Stimulated activated naive CD8-positive, alpha-beta T cell treated with anti-CD3 and anti-CD28 coated beads, Interleukin-15, amount 100 ng/mL, for 72 hours (primary cell): ENCODE data around the gene SYNGR1.
"Not testable (repeated sequence)": the region's sequence is repeated elsewhere in the genome, so short reads cannot be mapped to it uniquely, and the experiment has no call there.

Experiments
- ATAC-seq: fragments of 150-1000 bp; cut with Tn5 transposase; 2 replicates; pipeline ENCODE4 v1.10.0; 2021; ENCODE audit warnings: mild to moderate bottlenecking, moderate library complexity
- DNase-seq, 2 donors: peaks; one replicate each; pipeline ENCODE4 v3.0.0; 2021 to 2022
- H3K27ac Mint-ChIP-seq, 2 donors: one replicate each; pipeline ENCODE4 v1.8.0; 2022; ENCODE audit warnings: mild to moderate bottlenecking in 2 of 2, mixed read lengths in 2 of 2, moderate library complexity in 2 of 2
- H3K27me3 Mint-ChIP-seq: one replicate; pipeline ENCODE4 v1.8.0; 2022; ENCODE audit warnings: mixed read lengths
- H3K4me1 Mint-ChIP-seq: one replicate; pipeline ENCODE4 v1.8.0; 2022; ENCODE audit warnings: mild to moderate bottlenecking, mixed read lengths
- H3K4me3 Mint-ChIP-seq, 2 donors: one replicate each; pipeline ENCODE4 v1.8.0; 2022; ENCODE audit warnings: mild to moderate bottlenecking in 2 of 2, mixed read lengths in 2 of 2, moderate library complexity in 1 of 2
- H3K9me3 Mint-ChIP-seq, 2 donors: one replicate each; pipeline ENCODE4 v1.8.0; 2022; ENCODE audit warnings: mixed read lengths in 2 of 2

SYNGR1 gene

DNA sequence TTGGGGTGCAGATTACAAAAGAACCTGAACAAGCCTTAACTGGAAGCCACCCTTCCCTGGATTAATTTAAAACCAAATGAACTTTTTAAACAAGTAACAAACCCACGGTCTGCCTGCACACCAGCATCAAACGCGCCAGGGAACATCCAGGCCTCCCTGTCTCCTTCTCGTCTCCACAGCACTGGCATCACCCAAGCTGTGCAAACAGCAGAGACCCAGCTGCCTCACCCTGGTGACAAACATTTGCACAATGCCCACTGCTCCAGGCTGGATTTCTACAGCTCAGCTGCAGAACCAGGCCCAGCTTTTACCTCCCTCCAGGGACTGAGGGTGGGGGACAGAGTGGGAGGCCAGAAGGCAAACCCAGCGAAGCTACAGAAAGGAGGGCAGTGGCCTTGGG is 37.4 kb upstream of the SYNGR1 start:
- H3K4me1 Mint-ChIP-seq: peaks cover 84% of the 10 kb centered on the region

DNA sequence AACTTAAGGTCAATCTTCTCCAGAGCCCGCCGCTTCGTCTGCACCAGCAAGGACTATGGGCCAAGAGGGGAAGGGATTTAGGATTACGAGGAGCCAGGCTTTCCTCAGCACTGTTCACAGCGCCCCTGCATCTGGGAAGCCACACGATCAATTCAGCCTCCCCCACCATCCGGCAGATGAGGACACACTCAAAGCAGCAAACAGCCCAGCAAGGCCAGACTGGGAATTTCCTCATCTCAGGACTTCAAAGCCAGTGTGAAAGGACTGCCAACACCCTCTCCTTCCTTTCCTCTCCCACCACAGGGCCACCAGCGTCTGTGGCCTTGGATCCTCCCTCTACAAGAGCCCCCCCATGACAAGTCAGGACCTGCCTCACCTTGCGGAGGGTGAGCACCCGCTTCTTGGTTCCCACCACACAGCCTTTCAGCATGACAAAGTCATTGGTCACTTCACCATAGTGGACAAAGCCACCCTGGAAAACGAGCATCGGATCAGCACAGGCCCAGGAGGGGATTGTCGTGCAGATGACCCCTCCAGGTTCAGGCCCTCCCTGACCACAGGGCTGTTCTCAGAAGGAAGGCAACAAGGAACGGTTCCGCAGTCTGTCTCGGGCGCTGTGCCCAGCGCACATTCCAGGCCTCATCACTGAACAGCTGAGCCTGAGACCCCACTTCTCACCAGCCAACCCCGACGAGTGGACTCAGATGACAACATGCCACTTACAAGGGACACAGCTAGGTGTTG is 36.4 kb upstream of the SYNGR1 start:
- Mint-ChIP-seq H3K27me3 (no peaks in the 10 kb centered on the region), H3K27ac (peak overlapping the region in 1 of 2 donors; percentile 59), H3K9me3 (no peaks in the 10 kb centered on the region), H3K4me3 (no peak overlapping the region), H3K4me1 (peaks cover 94% of the 10 kb centered on the region)
- ATAC-seq: no peak
- no peak for DNase-seq

More for the DNA sequence above, 37.4 kb upstream of the SYNGR1 start:
- Mint-ChIP-seq H3K27ac (peak overlapping the region in 1 of 2 donors; percentile 59), H3K9me3 (no peaks in the 10 kb centered on the region), H3K4me3 (no peak overlapping the region), H3K27me3 (no peaks in the 10 kb centered on the region)
- ATAC-seq: no peak
- DNase-seq: no peak

DNA sequence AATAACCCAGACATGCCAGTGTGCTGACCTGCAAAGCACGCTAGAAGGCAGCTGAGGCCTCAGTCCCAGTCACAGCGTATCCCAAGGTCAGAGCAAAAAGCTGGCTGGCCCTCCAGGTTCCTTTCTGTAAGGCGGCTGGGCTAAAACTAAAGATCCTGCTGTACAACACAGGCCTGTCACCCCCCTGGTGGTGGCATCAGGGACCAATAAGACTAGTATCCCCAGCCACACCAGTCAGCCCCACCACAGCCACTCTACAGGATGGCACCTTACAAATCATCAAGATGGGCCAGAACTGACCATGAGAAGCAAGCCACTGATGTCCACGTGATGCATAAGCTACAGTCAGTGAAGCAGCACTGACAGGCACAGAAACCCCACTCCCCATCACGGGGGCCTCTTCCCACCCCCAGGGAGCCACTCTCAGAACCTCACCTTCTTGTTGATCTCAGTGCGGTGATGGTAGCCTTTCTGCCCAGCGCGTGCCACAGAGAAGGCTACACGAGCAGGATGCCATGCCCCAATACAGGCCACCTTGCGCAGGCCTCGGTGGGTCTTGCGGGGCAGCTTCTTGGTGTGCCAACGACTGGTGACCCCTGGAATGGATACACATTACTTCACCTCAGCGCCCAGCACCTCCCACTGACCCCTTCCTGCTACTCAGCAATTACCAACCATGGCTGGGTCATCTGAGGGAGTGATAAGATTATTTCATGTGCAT is 35.4 kb upstream of the SYNGR1 start:
- Mint-ChIP-seq H3K27ac (peak overlapping the region in 1 of 2 donors; percentile 99), H3K4me1 (peaks cover 93% of the 10 kb centered on the region), H3K4me3 (peak overlapping the region; percentile 98 to 99), H3K9me3 (no peaks in the 10 kb centered on the region), H3K27me3 (no peaks in the 10 kb centered on the region)
- ATAC-seq: no peak
- no peak for DNase-seq

DNA sequence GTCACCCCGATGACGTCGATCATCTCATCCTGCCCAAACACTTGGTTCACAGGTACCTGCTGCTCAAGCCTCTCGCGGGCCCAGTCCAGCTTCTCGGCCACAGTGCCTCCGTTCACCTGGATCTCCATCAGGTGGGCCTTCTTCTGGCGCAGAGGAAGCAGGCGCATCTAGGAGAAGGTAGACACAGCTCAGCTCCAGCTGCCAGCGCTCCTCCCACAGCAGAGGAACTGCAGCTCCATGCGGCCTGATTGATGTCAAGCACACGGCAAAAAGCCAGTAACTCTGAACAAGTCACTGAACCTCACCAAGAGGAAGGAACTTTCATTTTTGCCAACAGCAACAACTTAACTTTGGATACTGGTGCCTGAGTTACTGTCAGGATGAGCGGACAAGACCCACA is 34.4 kb upstream of the SYNGR1 start:
- H3K27me3 Mint-ChIP-seq: no peaks in the 10 kb centered on the region
- DNase-seq (no peak), ATAC-seq (no peak)
- H3K4me1 Mint-ChIP-seq: peaks cover 87% of the 10 kb centered on the region
- peak overlapping the region; percentile 98 to 99 for H3K4me3 Mint-ChIP-seq
- peak overlapping the region in 1 of 2 donors; percentile 99 for H3K27ac Mint-ChIP-seq
- H3K9me3 Mint-ChIP-seq: no peaks in the 10 kb centered on the region

DNA sequence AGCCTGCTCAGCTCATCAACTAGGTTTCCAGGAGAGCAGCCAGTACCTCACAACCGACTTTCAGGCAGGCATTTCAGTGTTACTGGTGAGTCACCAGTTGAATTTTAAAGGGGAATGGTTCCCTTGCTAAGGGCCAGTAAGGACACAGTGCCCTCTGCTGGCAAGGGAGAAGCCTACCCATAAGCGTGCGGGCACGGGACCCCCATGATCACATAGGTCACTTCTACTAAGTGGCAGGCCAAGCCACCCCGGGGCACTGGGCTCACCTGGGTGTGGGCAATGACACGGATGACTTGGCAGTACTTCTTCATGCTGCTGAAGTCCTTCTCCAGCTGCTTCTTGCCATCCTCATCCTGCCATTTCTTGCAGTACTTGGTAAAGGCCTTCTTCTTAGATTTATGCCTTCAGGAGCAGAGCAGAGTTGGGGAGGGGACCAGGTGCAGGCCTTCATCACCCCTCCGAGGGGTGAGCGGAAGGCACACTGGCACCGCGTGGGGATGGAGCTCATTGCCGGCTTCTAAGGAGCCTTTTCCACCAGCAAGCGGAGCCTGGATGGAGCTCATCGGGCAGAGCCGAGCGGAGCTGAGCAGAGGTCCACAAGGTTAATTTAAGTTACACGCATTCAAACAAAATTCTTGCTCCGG is 33.2 kb upstream of the SYNGR1 start:
- H3K27me3 Mint-ChIP-seq: no peaks in the 10 kb centered on the region
- ATAC-seq (peak; percentile 56), DNase-seq (peak; percentile 75 to 84)
- peaks cover 83% of the 10 kb centered on the region for H3K4me1 Mint-ChIP-seq
- H3K4me3 Mint-ChIP-seq: peak overlapping the region; percentile 98 to 99
- peak overlapping the region in 1 of 2 donors; percentile 99 for H3K27ac Mint-ChIP-seq
- H3K9me3 Mint-ChIP-seq: no peaks in the 10 kb centered on the region

DNA sequence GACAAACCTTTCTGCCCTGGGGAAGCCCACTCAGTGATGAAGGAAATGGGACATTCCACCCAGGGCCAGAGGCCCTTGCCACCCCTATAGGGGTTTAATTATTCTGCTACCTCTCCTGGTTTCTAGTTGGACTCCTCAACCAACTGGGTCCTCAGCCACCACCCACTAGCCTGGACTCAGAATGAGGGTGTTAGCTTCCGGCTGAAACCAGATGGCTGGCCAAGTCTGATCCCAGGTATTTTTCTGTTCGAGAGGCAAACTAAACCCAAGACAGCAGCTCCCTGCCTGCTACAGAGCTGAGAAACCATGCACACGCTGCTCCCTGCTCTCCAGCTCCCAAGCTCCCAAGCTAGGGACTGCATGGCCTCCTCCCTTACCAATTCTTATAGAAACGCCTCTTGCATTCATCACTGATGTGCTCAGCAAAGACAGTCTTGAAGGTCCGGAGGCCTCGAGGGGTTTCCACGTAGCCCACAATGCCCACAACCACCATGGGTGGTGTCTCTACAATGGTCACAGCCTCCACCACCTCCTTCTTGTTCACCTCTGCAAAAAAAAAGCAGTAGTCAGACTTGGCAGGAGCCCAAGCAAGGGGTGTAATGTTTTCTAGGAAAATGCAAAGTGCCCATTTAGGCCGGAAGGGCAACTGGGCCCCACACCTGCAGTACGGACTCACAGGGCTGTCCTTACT is 32.6 kb upstream of the SYNGR1 start:
- no peaks in the 10 kb centered on the region for H3K9me3 Mint-ChIP-seq
- H3K4me3 Mint-ChIP-seq: peak overlapping the region; percentile 98 to 99
- H3K4me1 Mint-ChIP-seq: peaks cover 79% of the 10 kb centered on the region
- peak; percentile 21 for ATAC-seq
- H3K27me3 Mint-ChIP-seq: no peaks in the 10 kb centered on the region
- peak overlapping the region; percentile 99 to 100 for H3K27ac Mint-ChIP-seq
- DNase-seq: peak; percentile 44 to 67

DNA sequence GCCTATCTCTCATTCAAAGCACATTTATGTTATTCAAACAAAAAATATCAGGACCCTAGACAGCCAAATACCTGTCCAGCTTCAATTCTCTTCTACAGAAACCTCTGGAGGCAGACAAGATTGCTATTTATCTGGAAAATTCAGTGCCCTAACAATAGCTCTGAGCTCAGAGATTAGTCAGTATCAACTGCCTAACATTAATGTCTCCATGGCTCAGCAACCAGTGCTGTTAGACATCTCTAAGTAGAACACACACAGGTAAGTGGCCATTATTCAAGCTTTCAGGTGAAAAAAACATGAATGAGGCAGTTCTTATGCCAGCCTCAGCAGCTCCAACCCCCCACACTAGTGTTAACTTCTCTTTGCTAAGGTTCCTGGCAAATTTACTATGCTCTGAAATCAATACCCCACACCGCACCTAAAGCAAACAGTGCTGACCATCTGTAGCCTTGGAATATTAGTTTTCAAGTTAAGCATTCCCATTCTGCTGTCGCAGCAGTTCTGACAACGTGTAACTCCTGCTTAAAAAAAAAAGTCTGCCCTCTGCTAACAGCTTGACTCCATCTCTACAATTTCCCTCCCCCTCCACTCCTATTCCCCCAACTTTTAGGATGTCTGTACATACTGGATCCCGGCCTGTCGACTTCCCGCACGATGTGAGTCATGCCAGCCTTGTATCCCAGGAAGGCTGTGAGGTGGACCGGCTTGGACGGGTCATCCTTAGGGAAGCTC is 31.9 kb upstream of the SYNGR1 start:
- DNase-seq (no peak), ATAC-seq (no peak)
- Mint-ChIP-seq H3K4me1 (peaks cover 72% of the 10 kb centered on the region), H3K4me3 (peak overlapping the region; percentile 98 to 99), H3K27ac (peak overlapping the region; percentile 99 to 100), H3K27me3 (no peaks in the 10 kb centered on the region), H3K9me3 (no peaks in the 10 kb centered on the region)

DNA sequence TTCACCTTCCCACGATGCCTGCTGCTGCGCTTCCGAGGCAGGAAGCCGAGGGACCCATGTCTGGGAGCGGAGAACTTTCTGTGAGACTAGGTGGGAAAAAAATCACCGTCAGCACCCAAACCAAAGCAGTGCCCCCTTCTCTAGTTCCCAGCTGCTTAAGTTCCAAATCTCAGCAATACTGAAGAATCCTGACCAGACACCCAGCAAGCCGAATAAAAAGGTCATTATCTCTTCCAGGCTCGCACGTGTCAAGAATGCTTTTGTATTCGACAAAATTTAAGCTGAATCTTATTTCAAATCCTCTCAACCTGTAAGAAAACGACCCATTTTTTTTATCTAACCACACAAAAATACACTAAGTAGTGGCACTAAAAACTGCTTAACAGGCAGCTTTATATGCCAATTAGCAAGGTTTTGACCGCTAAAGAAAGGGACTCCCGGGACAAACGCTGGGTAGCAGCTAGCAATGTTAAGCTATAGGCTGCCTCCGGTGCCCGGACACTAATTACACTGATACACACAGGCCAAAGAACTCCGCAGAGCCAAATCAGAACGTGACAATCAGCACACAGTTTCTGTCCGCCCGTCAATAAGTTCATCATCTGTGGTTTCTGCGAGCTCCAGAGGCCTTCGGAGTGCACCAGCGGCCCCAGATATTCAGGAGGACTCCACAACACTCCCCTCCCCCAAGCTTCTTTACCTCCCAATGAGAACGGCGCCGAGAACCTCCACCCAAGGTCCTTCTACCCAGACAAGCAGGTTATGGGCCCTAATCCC is 31.1 kb upstream of the SYNGR1 start:
- Mint-ChIP-seq H3K27me3 (no peaks in the 10 kb centered on the region), H3K27ac (peak overlapping the region; percentile 99 to 100), H3K4me3 (peak overlapping the region; percentile 98 to 99), H3K4me1 (peaks cover 64% of the 10 kb centered on the region), H3K9me3 (no peaks in the 10 kb centered on the region)
- ATAC-seq (no peak), DNase-seq (no peak)

DNA sequence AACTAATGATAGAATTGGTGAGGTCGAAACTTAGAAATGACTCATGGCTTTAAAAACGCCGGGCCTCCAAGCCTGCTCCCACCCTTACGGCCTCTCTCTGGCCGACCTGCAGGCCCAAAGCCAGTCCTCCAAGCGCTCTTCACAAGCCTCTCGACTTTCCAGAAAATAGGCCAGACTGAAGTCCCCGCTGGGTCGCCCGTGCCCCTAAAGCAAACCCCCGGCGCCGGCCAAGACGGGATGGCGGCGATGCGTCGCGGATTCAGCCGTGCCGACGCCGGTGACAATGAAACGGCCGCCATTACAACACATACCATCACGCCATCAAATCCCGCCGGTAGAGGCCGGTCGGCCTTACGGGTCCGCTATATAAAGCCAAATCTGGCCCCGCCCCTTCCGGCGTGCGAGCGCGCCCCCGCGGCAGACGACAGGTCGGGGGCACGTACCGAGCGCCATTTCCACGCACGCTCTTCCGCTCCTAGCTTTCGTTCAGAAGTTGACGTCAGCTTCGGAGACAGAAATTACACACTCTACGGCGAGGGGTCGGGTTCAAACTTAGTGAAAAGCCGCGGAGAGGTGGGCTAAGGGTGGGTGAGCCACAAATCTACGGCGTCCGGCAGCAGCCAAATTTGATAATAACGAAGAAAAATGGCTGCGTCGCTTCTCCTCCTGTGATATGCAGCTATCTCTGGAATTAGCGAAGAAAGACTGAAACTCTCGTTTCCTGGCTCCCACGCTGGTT is 30.3 kb upstream of the SYNGR1 start, which contains the start of gene RPL3:
Gene RPL3, minus strand, starts transcription at position 340 of the 739 bp plus-strand sequence. Its CDS starts 26 bp downstream, at position 314.
- no peaks in the 10 kb centered on the region for H3K9me3 Mint-ChIP-seq
- ATAC-seq (peak; percentile 88), DNase-seq (peak; percentile 97 to 99)
- peak within 1 kb of the TSS; percentile 98 to 99 for H3K4me3 Mint-ChIP-seq
- H3K4me1 Mint-ChIP-seq: peaks cover 56% of the 10 kb centered on the region
- peak within 1 kb of the TSS; percentile 99 to 100 for H3K27ac Mint-ChIP-seq
- no peaks in the 10 kb centered on the region for H3K27me3 Mint-ChIP-seq

DNA sequence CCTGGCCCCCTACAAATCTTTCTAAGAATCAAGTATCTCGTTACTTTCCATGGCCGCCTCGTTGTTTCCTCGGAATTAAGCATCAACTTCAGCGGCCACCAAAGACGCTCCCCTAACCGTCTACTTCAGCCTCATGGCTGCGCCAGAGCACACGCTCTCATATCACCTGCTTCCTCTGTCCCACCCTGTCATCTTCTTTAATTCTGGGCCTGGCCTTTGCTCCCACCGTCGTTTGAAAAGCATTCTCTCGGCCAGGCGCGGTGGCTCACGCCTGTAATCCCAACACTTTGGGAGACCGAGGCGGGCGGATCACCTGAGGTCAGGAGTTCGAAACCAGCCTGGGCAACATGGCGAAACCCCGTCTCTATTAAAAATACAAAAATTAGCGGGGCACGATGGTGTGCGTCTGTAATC is 29.2 kb upstream of the SYNGR1 start:
- Mint-ChIP-seq H3K27ac (peak overlapping the region; percentile 95 to 99), H3K4me3 (peak overlapping the region; percentile 98 to 99), H3K4me1 (peaks cover 45% of the 10 kb centered on the region)
- not testable (repeated sequence) for H3K9me3 Mint-ChIP-seq, DNase-seq, ATAC-seq, H3K27me3 Mint-ChIP-seq

DNA sequence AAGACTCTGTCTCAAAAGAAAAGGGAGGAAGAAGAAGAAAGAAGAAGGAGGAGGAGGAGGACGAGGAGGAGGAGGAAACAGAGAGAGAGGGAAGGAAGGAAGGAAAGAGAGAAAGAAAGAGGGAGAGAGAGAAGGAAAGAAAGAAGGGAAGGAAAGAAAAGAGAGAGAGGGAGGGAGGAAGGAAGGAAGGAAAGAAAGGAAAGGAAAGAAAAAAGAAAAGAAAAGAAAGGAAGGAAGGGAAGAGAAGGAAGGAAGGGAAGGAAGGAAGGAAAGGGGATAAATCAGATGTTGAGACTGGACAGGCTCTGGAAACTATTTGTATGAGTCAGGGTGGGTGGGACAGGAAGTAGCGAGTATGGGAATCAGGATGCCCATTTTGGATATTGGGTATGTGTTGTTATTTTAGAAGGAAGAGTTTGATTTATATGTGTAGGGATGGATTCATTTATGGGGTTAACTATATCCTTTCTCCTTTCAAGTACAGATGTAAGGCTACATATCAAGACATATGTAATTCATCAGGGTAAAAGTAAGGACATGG is 24.3 kb upstream of the SYNGR1 start:
- DNase-seq (no peak), ATAC-seq (no peak)
- no peak overlapping the region for H3K4me3 Mint-ChIP-seq
- no peaks in the 10 kb centered on the region for H3K9me3 Mint-ChIP-seq
- H3K4me1 Mint-ChIP-seq: peaks cover 5% of the 10 kb centered on the region
- H3K27ac Mint-ChIP-seq: no peak overlapping the region
- no peaks in the 10 kb centered on the region for H3K27me3 Mint-ChIP-seq

DNA sequence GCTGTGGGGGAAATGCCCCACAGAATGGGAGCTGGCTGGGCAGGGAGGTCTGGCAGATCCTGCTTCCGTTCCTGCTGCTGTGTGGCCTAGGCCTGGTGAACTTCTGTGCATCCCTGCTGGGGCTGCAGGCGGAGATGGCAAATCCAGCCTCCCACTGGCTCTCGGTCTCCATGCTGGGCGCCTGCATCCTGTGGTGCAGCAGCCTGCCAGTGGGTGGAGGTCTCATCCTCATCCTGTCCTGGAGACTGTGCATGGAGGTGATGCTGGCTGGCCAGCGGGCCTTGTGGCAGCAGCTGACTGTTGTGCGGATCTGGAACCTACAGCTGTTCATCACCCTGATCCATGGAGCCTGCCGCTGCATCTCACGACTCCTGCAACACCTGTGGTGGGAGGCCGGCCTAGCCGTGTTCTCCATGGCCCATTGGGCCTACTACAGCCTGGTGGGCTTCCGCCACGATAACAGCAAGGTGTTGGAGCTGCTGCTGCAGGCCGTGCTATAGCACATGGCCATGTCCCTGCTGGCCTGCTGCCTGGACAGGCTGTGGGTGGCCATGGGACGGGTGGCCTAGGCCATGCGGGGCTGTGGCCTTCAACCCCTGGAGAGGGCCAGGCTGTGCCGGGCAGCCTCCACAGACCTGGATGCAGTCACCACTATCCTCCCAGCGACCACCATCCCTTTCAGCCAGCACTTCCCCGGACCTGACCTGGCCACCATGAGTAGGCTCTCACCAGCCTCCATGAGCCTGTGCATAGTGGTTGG is 21.6 kb upstream of the SYNGR1 start:
- Mint-ChIP-seq H3K9me3 (no peaks in the 10 kb centered on the region), H3K27ac (no peak overlapping the region), H3K27me3 (no peaks in the 10 kb centered on the region), H3K4me1 (peaks cover 20% of the 10 kb centered on the region), H3K4me3 (no peak overlapping the region)
- ATAC-seq (no peak), DNase-seq (no peak)

DNA sequence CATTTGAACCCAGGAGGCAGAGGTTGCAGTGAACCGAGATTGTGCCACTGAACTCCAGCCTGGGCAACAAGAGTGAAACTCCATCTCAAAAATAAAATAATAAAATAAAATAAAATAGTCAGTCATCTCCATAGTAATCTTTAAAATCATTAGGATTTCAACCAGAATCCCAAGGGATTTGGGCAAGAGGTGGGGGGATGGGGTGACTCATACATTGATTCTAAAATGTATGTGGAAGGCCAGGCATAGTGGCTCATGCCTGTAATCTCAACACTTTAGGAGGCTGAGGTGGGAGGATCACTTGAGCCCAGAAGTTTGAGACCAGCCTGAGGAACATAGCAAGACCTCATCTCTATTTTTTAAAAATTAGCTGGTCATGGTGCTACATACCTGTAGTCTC is 19.2 kb upstream of the SYNGR1 start:
- H3K27me3 Mint-ChIP-seq, DNase-seq, H3K9me3 Mint-ChIP-seq, H3K27ac Mint-ChIP-seq, ATAC-seq, H3K4me3 Mint-ChIP-seq: not testable (repeated sequence)
- H3K4me1 Mint-ChIP-seq: peaks cover 20% of the 10 kb centered on the region
